Epithelial cell of proximal tubule (primary cell): ENCODE results near the gene INO80C. TPM values are rescaled to one million over a fixed set of nuclear protein-coding genes. Genes with fewer than 3 reads are reported as not detected.
A peak's percentile ranks its signal among the peaks of the same experiment; 100 is the strongest.

Source experiments
- DNase-seq: peaks from one replicate; pipeline ENCODE4 v3.0.0-alpha.2; 2011; ENCODE audit warnings: low read depth
- H3K4me3 ChIP-seq: 2 replicates; pipeline ENCODE4 v1.5.1; 2011; ENCODE audit warnings: low read depth, mild to moderate bottlenecking, low read length
- CTCF ChIP-seq: conservative IDR thresholded peaks from 2 replicates; pipeline ENCODE4 v1.5.1; 2012; ENCODE audit warnings: low read depth, mild to moderate bottlenecking, low read length
- total RNA-seq: library from RNA; depleted of rRNA; stranded (reverse); fragments of >200 nt; gene quantifications from 2 replicates; pipeline ENCODE4 v1.2.3, GENCODE V29; 2015

The INO80C gene
- total RNA-seq, result 8.3 and 19.0 TPM in 2 replicates

DNA sequence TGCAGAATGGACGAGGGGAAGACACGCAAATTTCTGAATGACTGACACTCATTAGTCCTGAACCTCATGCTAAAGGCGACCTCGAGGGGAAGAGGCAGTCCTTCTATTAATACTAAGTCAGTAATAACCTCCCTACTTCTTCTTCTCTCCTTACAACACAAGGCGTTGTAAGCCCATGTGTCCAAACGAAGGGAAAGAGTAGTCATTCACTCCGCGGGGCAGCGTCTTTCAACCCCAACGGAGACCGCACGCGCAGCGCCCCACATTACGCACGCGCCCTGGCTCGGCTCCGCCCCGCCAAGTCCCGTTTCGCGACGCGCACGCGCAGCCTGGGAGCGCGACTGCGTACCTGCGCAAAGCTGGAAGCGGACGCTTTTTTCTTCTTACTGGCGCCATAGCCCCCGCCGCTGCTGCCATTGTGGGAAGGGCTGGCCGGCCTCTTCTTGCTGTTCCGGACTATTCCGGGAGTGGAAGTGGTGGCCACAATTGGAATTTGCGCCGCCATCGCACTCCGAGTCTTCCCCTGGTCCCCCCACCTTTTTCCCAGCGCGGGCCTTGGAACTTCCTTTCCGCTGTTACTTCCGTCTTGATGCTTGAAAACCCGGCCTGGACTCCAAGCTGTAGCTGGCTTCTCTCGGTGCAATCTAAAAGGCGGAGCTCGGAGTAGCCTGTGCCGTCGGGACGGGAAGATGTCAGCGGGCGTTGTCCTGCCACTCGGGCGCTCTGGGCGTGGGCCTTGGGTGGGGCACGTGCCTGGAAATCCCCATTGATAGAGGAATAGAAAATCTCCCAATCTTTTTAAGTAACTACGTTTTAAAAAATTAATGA lies at the start of gene INO80C:
Gene INO80C, minus strand, starts transcription at position 591 of the 828 bp plus-strand sequence. Its CDS starts 86 bp downstream, at position 505.
- TF ChIP-seq CTCF, result no peak
- DNase-seq, result peak; percentile 65
- peak within 1 kb of the TSS; percentile 87 for H3K4me3 ChIP-seq

DNA sequence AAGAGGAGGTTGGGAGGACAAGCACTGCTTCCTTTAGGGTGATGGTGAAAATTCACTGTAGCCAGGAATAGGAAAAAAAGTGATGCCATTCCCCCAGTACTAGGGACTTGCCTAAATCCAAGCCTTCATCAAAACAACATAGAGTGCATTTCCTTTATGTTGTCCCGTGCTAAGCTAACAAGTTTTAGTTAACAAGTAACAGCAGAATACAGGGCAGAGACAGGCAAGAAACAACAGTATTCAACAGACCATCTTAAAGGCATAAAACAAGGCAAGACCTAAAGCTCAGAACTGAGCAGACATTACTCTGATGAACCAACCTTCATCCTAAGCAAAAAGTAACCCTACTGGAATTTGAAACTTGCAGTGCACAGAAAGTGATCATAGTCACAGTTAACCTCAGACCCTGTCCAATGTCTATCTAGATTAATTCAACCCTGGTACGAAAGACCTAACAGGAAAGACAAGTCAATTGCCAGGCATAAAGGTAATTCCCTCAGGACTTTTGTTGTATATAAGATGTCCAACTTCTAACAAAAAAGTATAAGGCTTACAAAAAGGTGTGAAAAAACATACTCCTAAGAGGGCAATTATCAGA lies 49.3 kb upstream of the INO80C start:
- H3K4me3 ChIP-seq, result no peak overlapping the region
- no peak for DNase-seq
- no peak for TF ChIP-seq CTCF

GRCh38 chr18:35542356-35542755 lies 44.6 kb upstream of the INO80C start:
- no peak for DNase-seq
- H3K4me3 ChIP-seq, result no peak overlapping the region
- no peak for TF ChIP-seq CTCF

DNA sequence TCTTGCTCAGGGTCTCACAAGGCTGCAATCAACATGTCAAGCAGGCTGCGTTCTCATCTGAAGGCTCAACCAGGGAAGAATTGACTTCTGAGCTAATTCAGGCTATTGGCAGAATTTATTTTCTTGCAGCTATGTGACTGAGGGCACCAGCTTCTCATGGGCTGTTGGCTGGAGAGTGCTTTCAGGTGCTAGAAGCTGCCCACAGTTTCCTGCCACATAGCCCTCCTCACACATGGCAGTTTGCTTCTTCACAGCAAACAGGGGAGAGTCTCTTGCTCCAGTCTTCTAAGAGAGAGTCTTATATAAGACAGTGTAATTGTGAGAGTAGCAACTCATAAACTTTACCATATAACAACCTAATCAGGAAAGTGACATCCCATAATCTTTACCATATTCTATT lies 37.5 kb upstream of the INO80C start:
- no peak for TF ChIP-seq CTCF
- no peak overlapping the region for H3K4me3 ChIP-seq
- no peak for DNase-seq

- no peak for DNase-seq
- TF ChIP-seq CTCF, result no peak
Observed at GRCh38 chr18:35533916-35534405, 36.2 kb upstream of the INO80C start.

GRCh38 chr18:35528749-35529274 lies 31.1 kb upstream of the INO80C start:
- TF ChIP-seq CTCF, result no peak
- no peak overlapping the region for H3K4me3 ChIP-seq

More at GRCh38 chr18:35533916-35534405, 36.2 kb upstream of the INO80C start:
- no peak overlapping the region for H3K4me3 ChIP-seq

More at GRCh38 chr18:35528749-35529274, 31.1 kb upstream of the INO80C start:
- no peak for DNase-seq
